Cardiac muscle cell (in vitro differentiated cells and primary cell): ENCODE data around the gene EPC1. TPM values are rescaled to one million over a fixed set of nuclear protein-coding genes. Genes with fewer than 3 reads are reported as not detected.

Experiments
- DNase-seq, 2 donors: peaks; one replicate each; pipeline versions ENCODE4 v3.0.0 to v3.0.0-alpha.2; 2010 to 2017; ENCODE audit warnings: low read depth in 1 of 2, low spot score in 1 of 2
- H3K27ac ChIP-seq: fragments of 200-600 bp; sonication (generic); 2 replicates; pipeline ENCODE4 v1.5.1; 2016
- H3K27me3 ChIP-seq: fragments of 200-600 bp; sonication (generic); 2 replicates; pipeline ENCODE4 v1.6.0; 2016; ENCODE audit warnings: control low read depth
- H3K36me3 ChIP-seq: fragments of 200-600 bp; sonication (generic); 2 replicates; pipeline ENCODE4 v1.5.1; 2016; ENCODE audit warnings: control low read depth
- H3K4me1 ChIP-seq: fragments of 200-600 bp; sonication (generic); 2 replicates; pipeline ENCODE4 v1.8.1; 2017; ENCODE audit warnings: low read depth, mild to moderate bottlenecking, mixed run types
- H3K4me3 ChIP-seq: fragments of 200-600 bp; sonication (generic); 2 replicates; pipeline ENCODE4 v1.5.1; 2016; ENCODE audit warnings: mild to moderate bottlenecking
- H3K9me3 ChIP-seq: fragments of 200-600 bp; sonication (generic); 2 replicates; pipeline ENCODE4 v1.5.1; 2017; ENCODE audit warnings: low read depth, mild to moderate bottlenecking, control low read depth
- CTCF ChIP-seq: IDR thresholded peaks from 2 replicates; pipeline ENCODE4 v1.5.1; 2012; ENCODE audit warnings: low read depth, mild to moderate bottlenecking, low read length
- polyA plus RNA-seq: library from polyadenylated mRNA; unstranded; fragments of >200 nt; fragmentation: Nextera tagmentation; extraction: Ambion mirVana; gene quantifications from 2 replicates; pipeline ENCODE4 v1.2.1, GENCODE V29; 2016
- total RNA-seq: library from RNA; depleted of rRNA; stranded (reverse); fragments of >200 nt; gene quantifications from 2 replicates; pipeline ENCODE4 v1.2.3, GENCODE V29; 2016

Gene EPC1
- total and polyA plus RNA-seq, 2 experiments from 2014 or later, result 12.9 to 25.4 TPM

- no peak for DNase-seq
- Histone ChIP-seq H3K27me3 (no peaks in the 10 kb centered on the region), H3K27ac (no peak overlapping the region)
These were observed 1.6 kb upstream of the EPC1 start for GRCh38 chr10:32348297-32349198.

GRCh38 chr10:32347363-32348022 is 535 bp upstream of the EPC1 start:
- DNase-seq, result no peak
- H3K27ac ChIP-seq, result peak overlapping the region; percentile 100
- TF ChIP-seq CTCF, result no peak

More at GRCh38 chr10:32348297-32349198, 1.6 kb upstream of the EPC1 start:
- Histone ChIP-seq H3K9me3 (no peaks in the 10 kb centered on the region), H3K4me1 (peaks cover 14% of the 10 kb centered on the region), H3K4me3 (no peak overlapping the region), H3K36me3 (no peaks in the 10 kb centered on the region)
- TF ChIP-seq CTCF, result no peak

GRCh38 chr10:32346134-32346550 is 816 bp downstream of the EPC1 start:
- H3K27me3 ChIP-seq, result no peaks in the 10 kb centered on the region
- DNase-seq, result peak; percentile 96 to 98

More at GRCh38 chr10:32347363-32348022, 535 bp upstream of the EPC1 start:
- peak overlapping the region; percentile 53 for H3K4me3 ChIP-seq
- H3K9me3 ChIP-seq, result no peaks in the 10 kb centered on the region
- no peaks in the 10 kb centered on the region for H3K36me3 ChIP-seq
- H3K4me1 ChIP-seq, result peaks cover 14% of the 10 kb centered on the region
- no peaks in the 10 kb centered on the region for H3K27me3 ChIP-seq

GRCh38 chr10:32341596-32341995 is 5.4 kb downstream of the EPC1 start:
- Histone ChIP-seq H3K36me3 (no peaks in the 10 kb centered on the region), H3K4me1 (peaks cover 24% of the 10 kb centered on the region), H3K4me3 (no peak overlapping the region), H3K27ac (no peak overlapping the region), H3K27me3 (no peaks in the 10 kb centered on the region), H3K9me3 (no peaks in the 10 kb centered on the region)
- TF ChIP-seq CTCF, result no peak
- no peak for DNase-seq

More at GRCh38 chr10:32346134-32346550, 816 bp downstream of the EPC1 start:
- Histone ChIP-seq H3K9me3 (no peaks in the 10 kb centered on the region), H3K4me1 (peaks cover 14% of the 10 kb centered on the region), H3K4me3 (peak overlapping the region; percentile 53), H3K36me3 (no peaks in the 10 kb centered on the region), H3K27ac (peak overlapping the region; percentile 100)
- peak; percentile 99 for TF ChIP-seq CTCF

GRCh38 chr10:32340596-32341180 is 6.3 kb downstream of the EPC1 start:
- Histone ChIP-seq H3K9me3 (no peaks in the 10 kb centered on the region), H3K36me3 (no peaks in the 10 kb centered on the region), H3K27ac (no peak overlapping the region), H3K4me3 (no peak overlapping the region), H3K4me1 (peaks cover 24% of the 10 kb centered on the region), H3K27me3 (no peaks in the 10 kb centered on the region)
- no peak for TF ChIP-seq CTCF
- no peak for DNase-seq
